ENCODE measurements around the gene OSM.
"Not testable (repeated sequence)": the region's sequence is repeated elsewhere in the genome, so short reads cannot be mapped to it uniquely, and the experiment has no call there.

The OSM gene

GRCh38 chr22:30217698-30218560 lies 48.7 kb downstream of the OSM start:
- Histone ChIP-seq H3K9ac (ENCODE audit: low read depth, low read length) (no peak overlapping the region), H3K4me1 (ENCODE audit: insufficient read depth, low read length) (peaks cover 14% of the 10 kb centered on the region), H3K36me3 (ENCODE audit: insufficient read depth, low read length) (no peaks in the 10 kb centered on the region), H3K9me3 (ENCODE audit: control insufficient read depth, insufficient read depth, low read length) (no peaks in the 10 kb centered on the region)

- H3K4me1 ChIP-seq (ENCODE audit: insufficient read depth, low read length): peaks cover 21% of the 10 kb centered on the region
- no peak overlapping the region for H3K9ac ChIP-seq (ENCODE audit: low read depth, low read length)
- no peaks in the 10 kb centered on the region for H3K9me3 ChIP-seq (ENCODE audit: control insufficient read depth, insufficient read depth, low read length)
- no peaks in the 10 kb centered on the region for H3K36me3 ChIP-seq (ENCODE audit: insufficient read depth, low read length)
These were observed 49.9 kb downstream of the OSM start for GRCh38 chr22:30216710-30217109.

GRCh38 chr22:30216272-30216671 lies 50.4 kb downstream of the OSM start:
- peaks cover 21% of the 10 kb centered on the region for H3K4me1 ChIP-seq (ENCODE audit: insufficient read depth, low read length)
- H3K9ac ChIP-seq (ENCODE audit: low read depth, low read length); H3K9me3 ChIP-seq (ENCODE audit: control insufficient read depth, insufficient read depth, low read length); H3K36me3 ChIP-seq (ENCODE audit: insufficient read depth, low read length): not testable (repeated sequence)

GRCh38 chr22:30214703-30215407 lies 51.8 kb downstream of the OSM start:
- H3K9ac ChIP-seq (ENCODE audit: low read depth, low read length): peak overlapping the region; percentile 22; the same call in 1 of the 2 replicates
- no peaks in the 10 kb centered on the region for H3K9me3 ChIP-seq (ENCODE audit: control insufficient read depth, insufficient read depth, low read length)
- H3K36me3 ChIP-seq (ENCODE audit: insufficient read depth, low read length): no peaks in the 10 kb centered on the region
- H3K4me1 ChIP-seq (ENCODE audit: insufficient read depth, low read length): peaks cover 26% of the 10 kb centered on the region

GRCh38 chr22:30212996-30213441 lies 53.6 kb downstream of the OSM start:
- Histone ChIP-seq H3K9me3 (ENCODE audit: control insufficient read depth, insufficient read depth, low read length) (no peaks in the 10 kb centered on the region), H3K9ac (ENCODE audit: low read depth, low read length) (no peak overlapping the region), H3K36me3 (ENCODE audit: insufficient read depth, low read length) (no peaks in the 10 kb centered on the region), H3K4me1 (ENCODE audit: insufficient read depth, low read length) (peaks cover 37% of the 10 kb centered on the region)

Measured in ES-I3 (cell line).